ENCODE data around the gene SIAH2. TPM values are rescaled to one million over a fixed set of nuclear protein-coding genes. Genes with fewer than 3 reads are reported as not detected.
"Not testable (repeated sequence)": the region's sequence is repeated elsewhere in the genome, so short reads cannot be mapped to it uniquely, and the experiment has no call there.

SIAH2 gene
- total and polyA plus RNA-seq, 2 experiments from 2014 or later: 43.6 to 57.9 TPM

DNA sequence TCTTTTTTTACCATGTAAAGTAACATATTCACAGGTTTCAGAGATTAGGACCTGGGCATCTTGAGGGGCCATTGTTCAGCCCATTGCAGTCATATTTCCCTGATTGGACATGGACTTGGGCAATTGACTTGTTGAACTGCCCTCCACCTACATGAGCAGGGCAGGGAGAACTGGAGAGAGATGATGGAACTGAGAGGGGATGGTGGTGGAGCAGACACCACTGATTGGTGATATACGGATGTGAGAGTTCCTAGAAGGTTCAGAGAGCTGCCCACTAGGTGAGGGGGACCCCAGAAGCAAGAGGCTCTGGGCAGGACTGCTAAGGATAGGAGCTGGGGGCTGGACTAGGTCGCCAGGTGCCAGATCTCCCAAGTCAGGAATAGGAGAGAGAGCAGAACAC is 37.8 kb upstream of the SIAH2 start:
- H3K4me3 ChIP-seq: no peak overlapping the region
- H3K9me2 ChIP-seq (replicated peaks; ENCODE audit: insufficient read depth): no peaks in the 10 kb centered on the region
- no peak for TF ChIP-seq EZH2phosphoT487 (IDR thresholded peaks at IDR 0.05; ENCODE audit: low read depth, severe bottlenecking, unreplicated experiment)
- no peak for TF ChIP-seq CTCF (IDR thresholded peaks at IDR 0.05; ENCODE audit: poor library complexity)
- TF ChIP-seq EZH2 (IDR thresholded peaks at IDR 0.05; ENCODE audit: borderline replicate concordance): no peak
- no peaks in the 10 kb centered on the region for H3K27me3 ChIP-seq
- H3K27ac ChIP-seq: no peak overlapping the region
- no peak overlapping the region for H3K4me2 ChIP-seq
- 84% methylated on average over 2 of the region's 2 CpGs for WGBS (ENCODE audit: low lambda C conversion rate, missing lambda C conversion rate)
- no peaks in the 10 kb centered on the region for H3K9me3 ChIP-seq (ENCODE audit: low read depth)
- no peaks in the 10 kb centered on the region for H3K36me3 ChIP-seq (replicated peaks; ENCODE audit: insufficient read depth, low read depth)
- H3K79me2 ChIP-seq: no peaks in the 10 kb centered on the region
- H4K20me1 ChIP-seq (ENCODE audit: insufficient read depth, poor library complexity, severe bottlenecking): no peaks in the 10 kb centered on the region
- DNase-seq (ENCODE audit: low spot score): no peak
- no peak overlapping the region for H2AFZ ChIP-seq
- H3K4me1 ChIP-seq (ENCODE audit: insufficient read depth): peaks cover 6% of the 10 kb centered on the region

GRCh38 chr3:150798122-150798618 is 35.2 kb upstream of the SIAH2 start:
- H3K9me2 ChIP-seq (replicated peaks; ENCODE audit: insufficient read depth): no peaks in the 10 kb centered on the region
- H3K4me1 ChIP-seq (ENCODE audit: insufficient read depth): peaks cover 6% of the 10 kb centered on the region
- H3K79me2 ChIP-seq: no peaks in the 10 kb centered on the region
- 9% methylated on average over 4 of the region's 4 CpGs for WGBS (ENCODE audit: low lambda C conversion rate, missing lambda C conversion rate)
- no peaks in the 10 kb centered on the region for H3K36me3 ChIP-seq (replicated peaks; ENCODE audit: insufficient read depth, low read depth)
- H3K4me3 ChIP-seq: no peak overlapping the region
- H4K20me1 ChIP-seq (ENCODE audit: insufficient read depth, poor library complexity, severe bottlenecking): no peaks in the 10 kb centered on the region
- H3K4me2 ChIP-seq: peak overlapping the region; percentile 71
- H3K9me3 ChIP-seq (ENCODE audit: low read depth): no peaks in the 10 kb centered on the region
- H3K27me3 ChIP-seq: no peaks in the 10 kb centered on the region
- no peak for DNase-seq (ENCODE audit: low spot score)
- TF ChIP-seq CTCF (IDR thresholded peaks at IDR 0.05; ENCODE audit: poor library complexity) (no peak), EZH2 (IDR thresholded peaks at IDR 0.05; ENCODE audit: borderline replicate concordance) (no peak)
- no peak overlapping the region for H3K27ac ChIP-seq
- no peak overlapping the region for H2AFZ ChIP-seq

- H3K4me1 ChIP-seq (ENCODE audit: insufficient read depth): peaks cover 6% of the 10 kb centered on the region
- no peaks in the 10 kb centered on the region for H4K20me1 ChIP-seq (ENCODE audit: insufficient read depth, poor library complexity, severe bottlenecking)
- H3K9me3 ChIP-seq (ENCODE audit: low read depth): no peaks in the 10 kb centered on the region
- H2AFZ ChIP-seq: no peak overlapping the region
- H3K79me2 ChIP-seq: no peaks in the 10 kb centered on the region
- no peaks in the 10 kb centered on the region for H3K27me3 ChIP-seq
- no peak overlapping the region for H3K4me3 ChIP-seq
- H3K9me2 ChIP-seq (replicated peaks; ENCODE audit: insufficient read depth): no peaks in the 10 kb centered on the region
- H3K4me2 ChIP-seq: no peak overlapping the region
- no peak for TF ChIP-seq CTCF (IDR thresholded peaks at IDR 0.05; ENCODE audit: poor library complexity)
- TF ChIP-seq EZH2phosphoT487 (IDR thresholded peaks at IDR 0.05; ENCODE audit: low read depth, severe bottlenecking, unreplicated experiment): no peak
- no peak for TF ChIP-seq EZH2 (IDR thresholded peaks at IDR 0.05; ENCODE audit: borderline replicate concordance)
- WGBS (ENCODE audit: low lambda C conversion rate, missing lambda C conversion rate): 76% methylated on average over 2 of the region's 2 CpGs
- DNase-seq (ENCODE audit: low spot score): no peak
- H3K27ac ChIP-seq: no peak overlapping the region
- no peaks in the 10 kb centered on the region for H3K36me3 ChIP-seq (replicated peaks; ENCODE audit: insufficient read depth, low read depth)
Measured at GRCh38 chr3:150797155-150797554, 34.2 kb upstream of the SIAH2 start.

GRCh38 chr3:150796527-150796926 is 33.6 kb upstream of the SIAH2 start:
- DNase-seq (ENCODE audit: low spot score); H3K27me3 ChIP-seq; H4K20me1 ChIP-seq (ENCODE audit: insufficient read depth, poor library complexity, severe bottlenecking); H3K4me1 ChIP-seq (ENCODE audit: insufficient read depth); H3K36me3 ChIP-seq (replicated peaks; ENCODE audit: insufficient read depth, low read depth); H3K9me3 ChIP-seq (ENCODE audit: low read depth); H2AFZ ChIP-seq; H3K9me2 ChIP-seq (replicated peaks; ENCODE audit: insufficient read depth); H3K4me3 ChIP-seq; H3K79me2 ChIP-seq; H3K4me2 ChIP-seq; H3K27ac ChIP-seq: not testable (repeated sequence)
- 100% methylated on average over 1 of the region's 2 CpGs for WGBS (ENCODE audit: low lambda C conversion rate, missing lambda C conversion rate)
